HG02610 (cell line): ENCODE results near the gene C6orf47.
A peak's percentile ranks its signal among the peaks of the same experiment; 100 is the strongest.

Experiments used
- ATAC-seq: cut with Tn5 transposase; IDR thresholded peaks from one replicate; pipeline ENCODE4 v1.9.1; 2021; ENCODE audit warnings: mild to moderate bottlenecking, moderate library complexity; ENCODE audit not compliant: unreplicated experiment

The C6orf47 gene

GRCh38 chr6:31689249-31690110 lies 28.9 kb upstream of the C6orf47 start:
- ATAC-seq = no peak

- ATAC-seq = no peak
These were observed 27.5 kb upstream of the C6orf47 start for GRCh38 chr6:31687860-31688693.

GRCh38 chr6:31687321-31687720 lies 26.7 kb upstream of the C6orf47 start:
- no peak for ATAC-seq

GRCh38 chr6:31686483-31686882 lies 25.9 kb upstream of the C6orf47 start:
- ATAC-seq = no peak

GRCh38 chr6:31683591-31683990 lies 23.0 kb upstream of the C6orf47 start:
- ATAC-seq = no peak

GRCh38 chr6:31681135-31681671 lies 20.6 kb upstream of the C6orf47 start:
- no peak for ATAC-seq

- ATAC-seq = no peak
These were observed 19.9 kb upstream of the C6orf47 start, which contains the start of gene LY6G5C for GRCh38 chr6:31680226-31681134. TSS of gene LY6G5C (minus strand) at chr6:31681067. CDS start at chr6:31680373, 694 bp downstream.

GRCh38 chr6:31677955-31678354 lies 17.4 kb upstream of the C6orf47 start:
- no peak for ATAC-seq

GRCh38 chr6:31676904-31677303 lies 16.3 kb upstream of the C6orf47 start:
- no peak for ATAC-seq

- no peak for ATAC-seq
These were observed 15.8 kb upstream of the C6orf47 start for GRCh38 chr6:31676322-31676903.

- ATAC-seq = no peak
These were observed 9.1 kb upstream of the C6orf47 start, which contains the start of gene LY6G5B for GRCh38 chr6:31669676-31670075. TSS of gene LY6G5B (plus strand) at chr6:31669976. CDS start at chr6:31670951, 975 bp downstream.

GRCh38 chr6:31666337-31666965 lies 5.9 kb upstream of the C6orf47 start:
- ATAC-seq = no peak

GRCh38 chr6:31665501-31666336 lies 5.1 kb upstream of the C6orf47 start, which contains the start of gene CSNK2B:
TSS of gene CSNK2B (plus strand) at chr6:31666080. CDS start at chr6:31666832, 752 bp downstream.
- peak; percentile 74 for ATAC-seq

- ATAC-seq = peak; percentile 34
These were observed 4.4 kb upstream of the C6orf47 start, which contains the start of gene GPANK1 for GRCh38 chr6:31664790-31665500. TSS of gene GPANK1 (minus strand) at chr6:31664997. CDS start at chr6:31664478, 519 bp downstream.

GRCh38 chr6:31663961-31664789 lies 3.6 kb upstream of the C6orf47 start:
- no peak for ATAC-seq

- ATAC-seq = no peak
These were observed 2.8 kb upstream of the C6orf47 start for GRCh38 chr6:31663126-31663960.
